Transverse colon (tissue), 4 donors: Measurements from ENCODE around the gene TNKS2. TPM values are rescaled to one million over a fixed set of nuclear protein-coding genes. Genes with fewer than 3 reads are reported as not detected.
"Not testable (repeated sequence)": the region's sequence is repeated elsewhere in the genome, so short reads cannot be mapped to it uniquely, and the experiment has no call there.

Experiments used
- DNase-seq: peaks from one replicate; pipeline ENCODE4 v3.0.0-alpha.2; 2019
- H3K27ac ChIP-seq, 4 donors: fragments of 200-600 bp; sonication (generic); 2 replicates each; pipeline ENCODE4 v1.5.1; 2016 to 2018; ENCODE audit warnings: inconsistent platforms in 4 of 4
- H3K27me3 ChIP-seq: fragments of 200-600 bp; sonication (generic); 2 replicates; pipeline ENCODE4 v1.5.1; 2017; ENCODE audit warnings: inconsistent platforms
- H3K36me3 ChIP-seq, 4 donors: fragments of 200-600 bp; sonication (generic); 2 replicates each; pipeline ENCODE4 v1.5.1; 2017 to 2019; ENCODE audit warnings: inconsistent platforms in 4 of 4
- H3K4me1 ChIP-seq, 4 donors: fragments of 200-600 bp; sonication (generic); 2 replicates each; pipeline ENCODE4 v1.5.1; 2017 to 2020; ENCODE audit warnings: inconsistent platforms in 4 of 4
- H3K4me3 ChIP-seq, 4 donors: fragments of 200-600 bp; sonication (generic); 1 replicate in 1 of 4; 2 replicates in 3 of 4; pipeline versions ENCODE4 v1.5.1 to v1.6.1; 2017 to 2019; ENCODE audit warnings: inconsistent platforms in 4 of 4
- H3K9me3 ChIP-seq, 2 donors: fragments of 200-600 bp; sonication (generic); 2 replicates each; pipeline ENCODE4 v1.5.1; 2017 to 2019; ENCODE audit warnings: inconsistent platforms in 2 of 2
- CTCF ChIP-seq, 5 experiments: fragments of 200-600 bp in 3 of 5; fragments of 450-650 bp in 2 of 5; sonication (generic) in 3 of 5; IDR thresholded peaks; 1 replicate in 2 of 5; 2 replicates in 3 of 5; pipeline ENCODE4 v1.5.1; 2016 to 2017; ENCODE audit warnings: antibody characterized with exemption in 5 of 5, inconsistent platforms in 3 of 5, mild to moderate bottlenecking in 2 of 5, moderate library complexity in 1 of 5
- EP300 ChIP-seq: sonication (generic); formaldehyde crosslinking; IDR thresholded peaks from one replicate; pipeline ENCODE4 v1.6.1; 2017; ENCODE audit warnings: antibody characterized with exemption, low read depth
- POLR2A ChIP-seq: fragments of 450-650 bp; IDR thresholded peaks from one replicate; pipeline ENCODE4 v1.6.1; 2016; ENCODE audit warnings: antibody characterized with exemption, mild to moderate bottlenecking, moderate library complexity
- POLR2AphosphoS5 ChIP-seq, 3 donors: sonication (generic); formaldehyde crosslinking; IDR thresholded peaks; one replicate each; pipeline ENCODE4 v1.6.1; 2016; ENCODE audit warnings: antibody characterized with exemption in 3 of 3
- WGBS, 2 donors: methylation state at CpG; one replicate each; pipeline ENCODE4 v1.1.5; 2018; ENCODE audit warnings: low coverage in 1 of 2; 5-methylcytosine and 5-hydroxymethylcytosine counted together
- in situ Hi-C, 4 donors: fragments of 200-750 bp; cut with MboI; loops; one replicate each; pipeline versions ENCODE4 v1.15.0 to v1.15.1; 2017; ENCODE audit warnings: low sequenced_read_pairs in 3 of 4, low pct_ligation_motif_present in 1 of 4, low pct_unique_long_range_greater_than_20kb in 1 of 4
- intact Hi-C: fragments of 100-400 bp; cut with DNase I; formaldehyde crosslinking; loops from one replicate; pipeline ENCODE4 v1.15.1; 2023; ENCODE audit warnings: low total_unique reads
- total RNA-seq, 4 donors: library from RNA; depleted of rRNA; stranded (reverse); fragments of >200 nt; gene quantifications; one replicate each; pipeline ENCODE4 v1.1.0, GENCODE V29; 2016

The TNKS2 gene
- total RNA-seq, 4 donors from 2014 or later: 27.2 to 38.7 (median 31.6) TPM

- TF ChIP-seq POLR2AphosphoS5 (IDR thresholded peaks at IDR 0.05): no peak
- no peak for TF ChIP-seq POLR2A
- TF ChIP-seq EP300: no peak
- no peak for TF ChIP-seq CTCF (IDR thresholded peaks at IDR 0.05)
- Histone ChIP-seq H3K9me3 (no peaks in the 10 kb centered on the region), H3K36me3 (no peaks in the 10 kb centered on the region), H3K27me3 (no peaks in the 10 kb centered on the region), H3K4me3 (no peak overlapping the region), H3K4me1 (peaks cover 3 to 36% (median 17%) of the 10 kb centered on the region in 4 donors), H3K27ac (no peak overlapping the region)
- DNase-seq: no peak
- in situ Hi-C loops: no loop called here
- intact Hi-C loops: no loop called here
- WGBS, 2 donors: 80 to 98% methylated on average over 1 to 3 of the region's 3 CpGs
Measured at GRCh38 chr10:91803386-91804125, 5.3 kb downstream of the TNKS2 start.

DNA sequence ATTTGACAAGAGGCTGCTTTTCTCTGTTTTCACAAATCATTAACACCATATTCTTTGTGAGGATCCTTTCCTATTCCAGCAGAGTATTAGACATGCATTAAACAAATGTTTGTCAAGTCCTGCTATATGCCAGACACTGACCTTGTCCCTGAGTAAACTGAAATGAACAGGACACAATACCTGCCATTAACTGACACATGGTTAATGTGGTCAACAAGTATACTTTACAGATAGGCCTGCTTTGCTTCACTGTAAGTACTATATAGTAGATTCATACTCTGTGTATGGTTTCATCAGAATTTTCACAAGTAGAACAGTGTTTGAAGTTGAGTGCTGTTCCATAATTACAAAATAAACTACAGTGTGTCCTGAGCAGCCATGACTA is 5.9 kb downstream of the TNKS2 start:
- DNase-seq: no peak
- no peak for TF ChIP-seq POLR2A
- TF ChIP-seq POLR2AphosphoS5 (IDR thresholded peaks at IDR 0.05): no peak
- TF ChIP-seq EP300: no peak
- TF ChIP-seq CTCF (IDR thresholded peaks at IDR 0.05): no peak
- Histone ChIP-seq H3K4me3 (no peak overlapping the region), H3K27me3 (no peaks in the 10 kb centered on the region), H3K4me1 (peaks cover 3 to 36% (median 17%) of the 10 kb centered on the region in 4 donors), H3K27ac (no peak overlapping the region), H3K9me3 (no peaks in the 10 kb centered on the region), H3K36me3 (no peaks in the 10 kb centered on the region)
- intact Hi-C loops (no loop called here), in situ Hi-C loops (no loop called here)

- WGBS, 2 donors: 95 to 100% methylated on average over 2 of the region's 2 CpGs
- Histone ChIP-seq H3K4me1 (peaks cover 3 to 26% (median 9%) of the 10 kb centered on the region in 4 donors), H3K27ac (no peak overlapping the region), H3K27me3 (no peaks in the 10 kb centered on the region), H3K4me3 (no peak overlapping the region), H3K36me3 (no peaks in the 10 kb centered on the region), H3K9me3 (no peaks in the 10 kb centered on the region)
- TF ChIP-seq CTCF (IDR thresholded peaks at IDR 0.05): no peak
- TF ChIP-seq EP300: no peak
- DNase-seq: no peak
- in situ Hi-C loops: no loop called here
- intact Hi-C loops: no loop called here
Measured at GRCh38 chr10:91805110-91805838, 7.0 kb downstream of the TNKS2 start.

DNA sequence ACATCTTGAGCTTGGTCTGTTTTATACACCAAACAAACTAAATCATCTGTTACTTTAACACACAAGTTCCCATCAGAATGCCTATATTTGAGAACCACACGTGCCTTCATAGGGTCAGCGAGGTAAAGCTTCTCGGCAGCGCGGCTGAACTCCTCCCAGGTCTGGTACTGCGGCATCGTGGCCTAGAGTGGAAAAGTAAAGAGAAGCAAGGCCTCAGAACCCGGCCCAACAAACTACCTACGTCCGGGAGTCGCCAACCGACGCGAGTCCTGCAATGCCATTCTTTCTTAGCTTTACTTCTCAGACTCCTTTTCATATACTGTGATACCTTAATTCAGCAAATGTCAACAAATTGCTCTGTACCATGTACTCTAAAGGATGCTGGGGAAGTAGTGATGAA is 9.0 kb downstream of the TNKS2 start:
- DNase-seq, H3K27ac ChIP-seq, intact Hi-C loops, H3K27me3 ChIP-seq, H3K36me3 ChIP-seq, in situ Hi-C loops, H3K4me3 ChIP-seq, H3K9me3 ChIP-seq: not testable (repeated sequence)
- H3K4me1 ChIP-seq: peaks cover 0 to 12% (median 3%) of the 10 kb centered on the region in 4 donors
- WGBS, 2 donors: 96% methylated on average over 14 of the region's 14 CpGs; no CpG with 5 or more reads in 1 of the 2 donors
